Measurements from ENCODE around the gene XKR7. TPM values are rescaled to one million over a fixed set of nuclear protein-coding genes. Genes with fewer than 3 reads are reported as not detected.

The XKR7 gene
- total and polyA plus RNA-seq, 10 of the 15 experiments (the other 5 are each of a cell fraction or from before 2014, with no cell fraction given): not detected

- Histone ChIP-seq H4K20me1 (ENCODE audit: control insufficient read depth, insufficient read depth) (no peaks in the 10 kb centered on the region), H3K79me2 (ENCODE audit: control insufficient read depth, insufficient read depth, low read length) (no peaks in the 10 kb centered on the region), H3K9ac (ENCODE audit: control insufficient read depth, insufficient read depth, low read length) (no peak overlapping the region), H2AFZ (ENCODE audit: control insufficient read depth, low read depth, low read length) (no peak overlapping the region), H3K36me3 (ENCODE audit: control insufficient read depth in 2 of 2, insufficient read depth in 2 of 2, low read length in 1 of 2) (no peaks in the 10 kb centered on the region), H3K4me2 (ENCODE audit: control insufficient read depth, insufficient read depth) (no peak overlapping the region), H3K27ac (ENCODE audit: control insufficient read depth, insufficient read depth) (no peak overlapping the region), H3K4me3 (no peak overlapping the region), H3K27me3 (replicated peaks in 1 of 2; ENCODE audit: control insufficient read depth in 2 of 2, insufficient read depth in 2 of 2, low read length in 1 of 2) (no peaks in the 10 kb centered on the region), H3K4me1 (ENCODE audit: control insufficient read depth, insufficient read depth, low read length) (peaks cover 11% of the 10 kb centered on the region), H3K9me3 (replicated peaks; ENCODE audit: control insufficient read depth, insufficient read depth, low read length) (no peaks in the 10 kb centered on the region)
- SMC1A ChIA-PET (ENCODE audit: uncharacterized antibody, unreplicated experiment): interaction anchor here (0.5 to 3.7 kb wide), 3 partner anchors 26 to 71 kb away, joined by 3 to 26 read pairs (median 11); partner anchors contain the start of genes DUSP15 and TTLL9
- POLR2A ChIA-PET: no interaction called here
- intact Hi-C loops (cut with micrococcal nuclease; ENCODE audit: unreplicated experiment): no loop called here
- no TSS peak for BruUV-seq (replicated peaks)
- DNase-seq (ENCODE audit: low read depth, low spot score) (no peak), ATAC-seq (no peak), FAIRE-seq (no peak)
- 55% methylated on average over 4 of the region's 4 CpGs for WGBS (ENCODE audit: insufficient coverage, insufficient replicate concordance, low lambda C conversion rate, missing lambda C conversion rate)
- in situ Hi-C loops (cut with MboI): no loop called here
- RAD21 ChIA-PET (ENCODE audit: unreplicated experiment): interaction anchor here (2.2 to 3.0 kb wide), 2 partner anchors 30 to 67 kb away, joined by 7 to 12 read pairs; partner anchors contain the start of gene PDRG1
- TF ChIP-seq YBX1 (IDR thresholded peaks at IDR 0.05) (no peak), WRNIP1 (IDR thresholded peaks at IDR 0.05; ENCODE audit: borderline replicate concordance, low read depth, low read length) (no peak), SP1 (IDR thresholded peaks at IDR 0.05; ENCODE audit: low read depth, low read length) (no peak), ZBED1 (IDR thresholded peaks at IDR 0.05; ENCODE audit: borderline replicate concordance) (no peak), SMC3 (IDR thresholded peaks at IDR 0.05; ENCODE audit: borderline replicate concordance, low read length) (no peak), E2F4 (IDR thresholded peaks at IDR 0.05; ENCODE audit: low read depth, low read length) (no peak), ATF3 (IDR thresholded peaks at IDR 0.05; ENCODE audit: borderline replicate concordance, extremely low read depth, low read depth, low read length) (no peak), NR2C1 (IDR thresholded peaks at IDR 0.05) (no peak), NBN (IDR thresholded peaks at IDR 0.05) (no peak), IKZF2 (IDR thresholded peaks at IDR 0.05) (no peak), CBX3 (IDR thresholded peaks at IDR 0.05; ENCODE audit: borderline replicate concordance, low read depth) (no peak), FOXM1 (IDR thresholded peaks at IDR 0.05; ENCODE audit: low read depth, low read length) (no peak), JUND (IDR thresholded peaks at IDR 0.05; ENCODE audit: low read depth, low read length) (no peak), ZNF274 (IDR thresholded peaks at IDR 0.05; ENCODE audit: insufficient read depth, insufficient read length) (no peak), ESRRA (IDR thresholded peaks at IDR 0.05; ENCODE audit: low read length) (no peak), NFXL1 (IDR thresholded peaks at IDR 0.05; ENCODE audit: borderline replicate concordance) (no peak)
- TF ChIP-seq, protein P1, sequence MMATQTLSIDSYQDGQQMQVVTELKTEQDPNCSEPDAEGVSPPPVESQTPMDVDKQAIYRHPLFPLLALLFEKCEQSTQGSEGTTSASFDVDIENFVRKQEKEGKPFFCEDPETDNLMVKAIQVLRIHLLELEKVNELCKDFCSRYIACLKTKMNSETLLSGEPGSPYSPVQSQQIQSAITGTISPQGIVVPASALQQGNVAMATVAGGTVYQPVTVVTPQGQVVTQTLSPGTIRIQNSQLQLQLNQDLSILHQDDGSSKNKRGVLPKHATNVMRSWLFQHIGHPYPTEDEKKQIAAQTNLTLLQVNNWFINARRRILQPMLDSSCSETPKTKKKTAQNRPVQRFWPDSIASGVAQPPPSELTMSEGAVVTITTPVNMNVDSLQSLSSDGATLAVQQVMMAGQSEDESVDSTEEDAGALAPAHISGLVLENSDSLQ (IDR thresholded peaks at IDR 0.05): no peak
- CTCF ChIA-PET: interaction anchor here (0.7 to 2.4 kb wide), 6 partner anchors 27 to 169 kb away, joined by 3 to 13 read pairs (median 4); partner anchors contain the start of gene PDRG1
Observed at GRCh38 chr20:31922181-31922580, 45.8 kb upstream of the XKR7 start.

Data from GM12878 (cell line).